Left colon (tissue), 2 donors: ENCODE results near the gene SLC39A7. TPM values are rescaled to one million over a fixed set of nuclear protein-coding genes. Genes with fewer than 3 reads are reported as not detected.

Experiments used
- ATAC-seq: fragments of 200-7000 bp; cut with Tn5 transposase; one replicate; pipeline ENCODE4 v1.9.1; 2020; ENCODE audit warnings: mild to moderate bottlenecking, moderate library complexity
- DNase-seq, 2 donors: peaks; one replicate each; pipeline ENCODE4 v3.0.0-alpha.2; 2020
- intact Hi-C, 2 donors: fragments of 100-400 bp; cut with DNase I in 1 of 2; cut with micrococcal nuclease in 1 of 2; formaldehyde crosslinking; loops; one replicate each; pipeline versions ENCODE4 v1.11.2 to v1.14.0; 2022; cut with DNase I, micrococcal nuclease
- total RNA-seq, 2 donors: library from RNA; stranded (reverse); fragmentation: NEBNext Ultra II Directional; extraction: Animal tissue kit (Norgen Biotek cat#: 25700); gene quantifications; one replicate each; pipeline ENCODE4 v1.2.1, GENCODE V29; 2021
- donor health status: DM: no; HTN: no; CAD: no.
- donor health status: DM: yes; HTN: yes; CAD: no.

The SLC39A7 gene
- total RNA-seq, 2 donors from 2014 or later = 128 to 203 TPM

DNA sequence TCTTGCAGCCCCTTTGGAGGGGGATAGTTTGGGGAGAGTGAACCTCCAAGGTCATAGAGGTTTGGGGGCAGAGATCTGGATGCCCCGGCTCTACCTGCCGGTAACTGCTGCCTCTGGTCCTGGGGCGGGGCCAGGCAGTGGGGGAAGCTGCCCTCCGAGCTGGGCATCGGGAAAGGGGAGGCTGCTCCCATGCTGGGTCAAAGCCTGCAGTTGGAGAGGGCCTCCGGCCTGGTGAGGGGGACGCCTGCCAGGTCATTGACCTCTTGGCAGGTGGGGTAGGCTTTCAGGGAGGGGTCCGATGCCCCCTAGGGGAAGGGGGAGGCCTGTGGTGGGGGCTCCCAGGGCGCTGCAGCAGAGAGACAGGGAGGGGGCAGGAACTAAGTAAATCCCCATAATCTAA, 15.5 kb upstream of the SLC39A7 start:
- intact Hi-C loops = no loop called here

DNA sequence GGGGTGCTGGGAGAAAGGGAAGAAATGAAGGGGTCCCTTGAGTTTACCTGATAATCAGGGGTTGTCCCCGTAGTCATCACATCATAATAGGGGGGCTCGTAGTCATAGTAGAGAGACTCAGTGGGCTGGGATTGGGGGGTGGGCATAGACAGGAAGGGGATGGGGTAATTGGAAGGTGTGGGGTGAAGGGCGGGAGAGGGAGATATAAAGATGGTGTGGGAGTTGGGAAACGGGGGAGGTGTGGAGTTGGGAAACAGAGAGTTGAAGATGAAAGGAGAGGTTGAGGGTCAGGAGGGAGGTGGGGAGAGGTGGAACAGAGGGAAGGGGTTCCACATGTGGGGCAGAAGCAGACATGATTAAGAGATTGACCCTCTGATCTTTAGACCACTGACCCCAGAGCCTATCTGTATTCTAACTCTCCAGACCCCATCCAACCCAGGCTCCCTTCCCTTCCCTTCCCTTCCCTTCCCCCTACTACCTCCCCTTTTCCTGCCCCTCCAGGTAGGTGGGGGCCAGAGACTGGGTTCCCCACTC, 14.9 kb upstream of the SLC39A7 start:
- ATAC-seq (no peak), DNase-seq (no peak)
- intact Hi-C loops = no loop called here

More for the DNA sequence above, 15.5 kb upstream of the SLC39A7 start:
- DNase-seq = no peak
- no peak for ATAC-seq

DNA sequence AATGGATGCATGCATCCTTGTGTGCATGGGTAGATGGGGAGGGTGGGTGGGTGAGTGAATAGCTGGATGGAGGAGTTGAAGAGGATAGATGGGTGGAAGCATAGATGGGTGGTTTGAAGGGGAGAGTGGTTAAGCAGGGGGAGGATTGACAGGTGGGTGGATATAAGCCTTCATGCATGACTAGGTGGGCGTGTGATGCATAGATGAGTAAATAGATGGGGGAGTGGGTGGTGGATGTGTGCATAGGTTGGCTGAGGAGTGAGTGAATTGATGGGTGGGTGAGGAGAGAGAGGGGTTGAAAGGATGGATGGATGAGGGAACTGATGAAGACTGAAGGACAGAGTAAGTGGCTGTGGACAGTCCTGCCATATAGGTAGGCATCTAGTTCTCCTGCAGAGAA, 12.9 kb upstream of the SLC39A7 start:
- ATAC-seq (no peak), DNase-seq (no peak)
- intact Hi-C loops = no loop called here

DNA sequence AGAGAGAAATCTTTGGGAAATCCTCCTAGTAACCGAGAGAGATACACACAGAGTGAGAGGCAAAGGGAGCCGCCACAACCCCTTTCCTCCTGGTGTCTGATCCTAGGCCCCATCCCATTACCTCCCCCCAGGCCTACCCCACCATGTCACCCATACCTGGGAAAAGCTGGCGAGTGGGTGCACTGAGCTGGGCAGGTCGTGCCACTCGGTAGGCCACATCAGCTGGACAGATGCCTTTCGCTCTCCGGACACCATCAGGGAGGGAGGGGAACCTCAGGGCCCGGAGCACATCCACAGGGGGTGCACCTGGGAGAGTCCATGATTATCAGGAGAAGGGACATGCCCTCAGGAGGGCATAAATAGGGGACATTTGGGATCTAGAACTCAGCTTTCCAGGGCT, 11.5 kb upstream of the SLC39A7 start:
- intact Hi-C loops = no loop called here
- ATAC-seq = no peak
- no peak for DNase-seq

DNA sequence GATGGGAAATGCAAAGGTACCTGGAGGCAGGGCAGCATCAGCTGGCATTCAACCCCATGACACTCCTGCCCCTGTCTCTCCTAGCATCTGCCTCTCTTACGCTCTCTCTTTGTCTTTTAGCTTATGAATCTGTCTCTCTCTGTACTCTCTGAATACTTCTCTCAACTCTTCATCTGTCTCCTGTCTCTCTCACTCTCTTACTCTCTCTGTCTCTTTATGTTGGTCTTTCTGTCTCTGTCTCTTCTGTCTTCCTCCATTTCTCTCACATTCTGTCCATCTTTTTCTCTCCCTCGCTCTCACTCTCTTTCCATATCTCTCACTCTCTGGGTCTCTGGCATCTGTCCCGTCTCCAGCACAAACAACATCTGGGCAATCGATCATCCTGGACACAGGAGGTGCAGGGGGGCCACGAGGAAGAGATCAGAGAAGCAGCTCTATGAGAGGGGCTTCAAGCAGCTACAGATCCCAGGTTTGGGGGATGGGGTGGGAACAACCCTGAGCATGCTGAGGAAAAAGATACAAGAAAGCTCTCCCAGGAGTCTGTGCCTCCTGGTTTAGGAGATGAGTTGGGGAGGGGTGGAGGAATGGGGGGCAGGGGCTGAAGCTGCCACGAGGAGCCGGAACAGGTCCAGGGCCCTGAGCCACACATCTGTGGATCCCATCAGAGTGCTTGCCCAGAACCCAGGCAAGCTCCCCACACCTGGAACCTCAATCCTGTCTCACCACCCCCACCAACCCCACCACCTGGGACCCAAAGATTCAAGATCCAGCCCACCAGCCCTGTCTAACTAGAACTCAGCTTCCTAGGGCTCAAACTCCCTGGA, 10.8 kb upstream of the SLC39A7 start:
- no peak for DNase-seq
- intact Hi-C loops = no loop called here

DNA sequence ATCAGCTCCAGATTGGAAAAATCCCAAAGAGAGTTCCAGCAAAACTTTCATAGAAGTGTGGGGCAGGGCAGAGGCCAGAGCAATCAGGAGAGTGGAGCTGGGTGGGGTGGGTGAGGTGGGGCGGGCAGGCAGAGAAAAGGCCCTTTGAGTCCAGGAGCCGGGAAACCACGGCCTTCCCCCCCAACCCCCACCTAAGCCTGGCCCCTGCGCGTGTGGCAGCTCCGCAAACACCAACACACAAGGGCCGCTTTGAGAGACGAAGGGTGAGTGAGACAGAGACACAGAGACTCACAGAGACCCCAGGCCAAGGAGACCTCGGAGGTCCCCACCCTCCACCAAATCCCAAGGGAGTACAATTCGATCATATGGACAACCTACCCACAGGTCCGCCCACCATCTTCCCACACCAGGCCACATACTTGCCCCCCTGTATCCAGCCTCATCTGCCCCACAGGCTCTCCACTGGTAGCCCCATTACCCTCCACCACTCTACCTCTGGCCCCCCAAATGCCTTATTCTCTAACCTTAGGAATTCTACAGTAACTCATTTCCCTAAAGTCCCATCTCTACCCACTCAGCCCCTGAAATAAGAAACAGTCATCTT, 10.1 kb upstream of the SLC39A7 start:
- intact Hi-C loops = no loop called here
- no peak for DNase-seq
- no peak for ATAC-seq

More for the DNA sequence above, 10.8 kb upstream of the SLC39A7 start:
- ATAC-seq = no peak

DNA sequence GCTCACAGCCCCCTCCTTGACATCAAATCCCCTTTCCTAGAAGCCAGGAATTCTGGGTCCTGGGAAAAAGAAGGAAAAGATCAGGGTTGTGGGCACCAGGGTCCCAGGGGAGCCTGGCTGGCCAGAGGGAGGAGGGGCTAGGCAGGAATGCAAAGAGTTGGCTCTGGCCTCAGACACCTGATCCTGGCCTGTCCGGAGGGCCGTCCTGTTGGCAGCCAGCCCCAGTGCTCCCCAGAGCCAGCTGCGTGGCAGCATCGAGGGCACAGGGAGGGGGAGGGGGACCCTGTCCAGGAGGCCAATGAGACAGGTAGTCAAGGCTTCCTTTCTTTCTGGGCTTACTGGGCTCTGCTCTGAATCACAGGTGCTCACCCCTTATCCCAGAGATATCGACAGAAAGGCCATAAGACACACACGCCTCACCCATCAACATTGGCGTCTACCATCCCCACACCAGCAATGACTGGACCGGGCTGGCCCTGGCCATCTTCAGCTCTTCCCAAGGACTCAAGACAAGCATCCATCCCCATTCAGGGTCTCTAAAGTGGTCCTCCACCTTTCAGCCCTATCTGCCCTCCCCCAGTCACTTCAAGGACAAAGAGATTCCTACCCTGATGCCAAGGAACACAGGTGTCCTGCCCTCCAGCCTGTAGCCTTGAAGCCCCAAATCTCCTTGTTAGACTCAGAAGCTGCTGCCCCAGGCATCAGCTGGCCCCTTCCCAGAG, 9.1 kb upstream of the SLC39A7 start:
- intact Hi-C loops = no loop called here
- ATAC-seq (no peak), DNase-seq (no peak)

DNA sequence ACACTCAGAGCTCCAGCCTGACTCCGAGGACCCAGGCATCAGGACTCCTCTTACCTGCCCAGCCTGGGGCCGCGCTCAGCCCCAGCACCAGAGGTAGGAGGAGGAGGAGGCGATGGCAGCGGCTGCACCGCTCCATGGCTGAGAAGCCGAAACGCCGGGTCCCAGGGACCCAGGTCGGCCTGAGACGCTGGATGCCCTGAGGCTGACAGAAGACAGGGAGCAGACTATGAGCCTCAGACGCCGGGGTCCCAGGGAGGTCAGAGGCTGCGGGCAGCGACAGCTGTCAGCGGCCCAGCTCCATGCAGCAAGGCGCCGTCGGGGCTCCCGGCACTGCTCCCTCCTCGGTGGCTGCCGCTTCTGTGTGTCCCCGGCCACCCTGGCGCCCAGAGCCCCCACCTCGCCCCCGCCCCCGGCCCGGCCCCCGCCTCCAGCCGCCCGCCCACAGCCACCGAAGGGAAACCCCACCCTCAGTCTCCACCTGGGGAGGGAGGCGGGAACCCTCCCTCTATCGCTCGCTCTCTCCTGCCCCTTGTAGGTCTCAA, 8.5 kb upstream of the SLC39A7 start, which contains the start of gene COL11A2:
COL11A2 (minus strand) TSS at position 363 of the 542 bp plus-strand sequence; CDS start at position 136, 227 bp downstream.
- ATAC-seq = peak; percentile 25
- peak in 1 of 2 donors; percentile 18 for DNase-seq

DNA sequence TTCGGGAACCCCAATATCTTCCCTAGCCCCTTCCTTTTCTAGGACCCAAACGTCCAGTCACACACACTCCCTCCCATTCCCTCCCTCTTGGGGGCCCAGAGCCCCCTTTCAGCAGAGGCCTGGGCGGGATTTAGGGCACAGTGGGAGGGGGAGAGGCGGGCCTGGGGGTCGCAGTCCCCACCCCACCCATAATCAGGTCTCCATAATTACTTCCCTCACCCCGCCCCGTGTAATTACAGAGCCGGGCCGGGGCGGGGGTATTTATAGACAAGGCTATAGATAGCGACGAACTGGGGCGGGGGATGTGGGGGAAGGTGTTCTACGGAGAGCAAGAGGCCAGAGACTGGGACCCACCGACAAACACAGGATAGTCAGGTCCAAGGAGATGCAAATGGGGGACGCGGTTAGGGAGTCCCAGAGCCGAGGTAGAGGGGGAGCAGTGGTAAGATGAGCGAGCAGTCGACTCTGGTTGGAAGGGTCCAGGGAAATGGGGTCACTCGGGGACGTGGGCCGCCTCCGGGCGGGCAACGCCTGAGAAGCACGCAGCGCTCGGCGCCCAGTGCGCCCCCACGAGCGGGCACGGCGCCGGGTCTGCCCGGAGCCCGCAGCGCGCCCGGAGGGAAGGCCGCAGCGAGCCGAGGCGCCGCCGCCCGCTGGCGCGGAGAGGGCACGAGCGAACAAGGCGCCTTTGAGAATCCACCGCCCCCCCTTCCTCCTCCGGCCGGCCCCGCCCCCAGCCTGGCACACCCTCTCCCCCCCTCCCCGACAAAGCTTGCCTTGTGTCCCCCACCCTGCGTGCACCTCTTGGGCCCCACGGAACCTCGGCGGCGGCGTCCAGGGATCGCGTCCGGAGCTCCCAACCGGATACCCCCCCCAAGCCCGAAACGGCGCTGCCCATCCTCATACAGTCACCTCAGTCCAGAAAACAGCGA, 7.7 kb upstream of the SLC39A7 start:
- intact Hi-C loops = no loop called here
- DNase-seq (peak in 1 of 2 donors; percentile 43), ATAC-seq (peak; percentile 42)

More for the DNA sequence above, 8.5 kb upstream of the SLC39A7 start, which contains the start of gene COL11A2:
- intact Hi-C loops = no loop called here

DNA sequence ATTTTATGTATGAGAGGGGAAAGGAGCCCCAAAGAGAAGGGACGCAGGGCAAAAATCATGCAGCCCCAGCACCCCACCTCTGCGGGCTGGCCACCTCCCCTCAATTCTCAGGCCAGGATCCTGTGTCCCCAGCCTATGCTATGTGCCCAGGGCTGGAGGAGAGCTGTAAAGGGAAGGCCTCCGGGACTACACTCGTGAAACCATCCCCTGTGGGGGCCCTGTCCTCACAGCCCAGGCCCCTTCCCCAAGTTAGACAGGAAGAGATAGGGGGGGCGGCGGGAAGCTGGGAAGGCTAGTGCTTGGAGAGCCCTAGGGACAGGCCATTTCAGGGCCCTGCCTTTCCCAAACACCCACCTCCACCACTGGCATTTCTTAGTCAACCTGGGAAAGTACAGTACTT, 7.0 kb upstream of the SLC39A7 start:
- intact Hi-C loops = no loop called here
- no peak for ATAC-seq
- DNase-seq = no peak

DNA sequence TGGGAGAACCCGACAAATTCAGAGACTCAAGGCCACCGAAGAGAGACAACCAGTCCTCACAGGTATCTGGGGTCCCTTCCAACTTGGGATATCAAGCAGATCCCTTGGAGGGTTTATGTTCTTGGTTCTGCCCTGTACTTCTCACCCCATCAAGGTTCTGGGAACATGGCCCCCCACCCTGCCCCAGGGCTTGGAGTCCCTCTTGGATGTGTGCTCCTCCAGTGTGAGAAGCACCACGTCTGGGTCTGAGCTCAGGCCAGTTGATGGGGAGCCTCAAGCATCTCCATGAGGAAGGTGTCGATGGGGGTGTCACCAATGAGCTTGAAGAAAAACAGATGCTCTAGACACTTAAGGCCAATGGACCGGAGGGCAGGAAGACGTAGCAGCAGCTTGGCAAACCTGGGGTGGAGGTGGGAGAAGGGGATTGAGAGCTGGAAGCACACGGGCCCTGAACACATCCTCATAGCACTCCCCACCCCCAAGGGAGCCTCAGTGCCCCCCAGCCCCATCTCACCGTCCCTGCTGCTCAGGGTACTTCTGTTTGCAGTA, 6.2 kb upstream of the SLC39A7 start:
- DNase-seq (no peak), ATAC-seq (no peak)
- intact Hi-C loops = no loop called here

DNA sequence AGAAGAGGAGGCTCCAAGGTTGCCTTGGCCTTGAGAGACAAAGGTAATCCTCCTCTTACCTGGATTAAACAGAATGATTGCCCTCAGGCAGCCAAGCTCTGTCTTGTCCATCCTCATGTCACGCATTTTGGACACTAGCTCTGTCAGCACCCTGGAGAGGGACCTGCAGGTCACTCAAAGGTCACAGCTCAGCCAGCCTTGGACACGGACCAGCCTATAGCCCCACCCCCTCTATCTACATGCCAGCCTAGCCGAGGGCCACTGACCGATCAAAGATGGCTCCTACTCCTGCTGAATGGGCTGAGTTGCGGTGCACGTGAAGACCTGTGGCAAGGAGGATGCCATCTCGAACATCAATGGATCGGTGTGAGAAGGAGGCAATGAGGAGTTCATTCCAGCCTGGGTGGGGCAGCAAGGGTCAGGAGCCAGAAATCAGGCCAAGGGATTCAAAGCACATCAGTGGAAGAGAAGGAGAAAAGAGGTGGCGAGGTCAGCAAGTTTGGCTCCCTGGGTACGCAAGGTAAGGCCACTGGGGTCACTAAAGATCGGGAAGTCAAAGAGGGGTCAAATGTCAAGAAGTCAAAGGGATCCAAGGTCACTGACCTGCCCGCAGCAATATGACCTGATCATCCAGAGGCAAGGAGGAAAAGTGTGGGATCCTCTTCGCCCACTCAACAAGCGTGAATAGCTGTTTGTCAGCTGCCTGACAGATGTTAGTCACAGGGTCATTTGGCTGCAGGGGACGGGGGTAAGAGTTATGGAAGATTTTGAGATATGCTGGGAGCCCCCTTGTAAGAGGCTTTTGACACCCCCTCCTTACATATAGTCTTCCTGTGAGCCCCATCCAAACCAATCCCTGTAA, 5.1 kb upstream of the SLC39A7 start:
- DNase-seq = no peak
- ATAC-seq = no peak
- intact Hi-C loops = loop anchor here in 1 of 2 donors (5.0 kb wide), 1 partner anchor 33 kb away; no protein-coding TSS in a partner anchor

DNA sequence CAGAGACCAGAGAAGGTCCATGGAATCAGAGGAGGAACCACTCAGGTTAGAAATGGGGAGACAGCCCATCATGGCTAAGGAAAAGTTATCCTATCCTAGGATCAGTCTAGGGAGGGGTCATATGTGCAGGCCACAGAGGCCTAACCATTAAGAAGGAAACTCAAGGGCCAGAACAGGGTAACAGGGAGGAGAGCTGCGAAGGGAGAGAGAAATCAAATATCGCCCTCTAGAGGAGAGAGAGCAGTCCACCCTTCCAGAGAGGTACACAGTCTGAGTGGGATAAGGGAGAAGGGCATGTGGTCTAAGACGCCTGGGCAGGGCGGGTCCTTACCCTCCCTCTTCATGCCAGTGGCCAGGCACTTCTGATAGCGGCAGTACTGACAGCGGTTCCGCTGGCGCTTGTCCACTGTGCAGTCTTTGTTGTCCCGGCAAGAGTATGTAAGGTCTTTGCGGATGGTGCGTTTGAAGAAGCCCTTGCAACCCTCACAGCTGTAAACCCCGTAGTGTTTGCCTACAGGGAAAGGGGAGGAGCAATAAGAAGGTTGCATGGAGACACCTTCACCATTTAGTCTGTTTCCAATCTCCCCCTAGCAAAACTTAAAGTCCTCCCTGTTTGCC, 3.1 kb upstream of the SLC39A7 start:
- peak; percentile 35 for ATAC-seq
- intact Hi-C loops = loop anchor here in 1 of 2 donors (5.0 kb wide), 1 partner anchor 35 kb away; no protein-coding TSS in a partner anchor

DNA sequence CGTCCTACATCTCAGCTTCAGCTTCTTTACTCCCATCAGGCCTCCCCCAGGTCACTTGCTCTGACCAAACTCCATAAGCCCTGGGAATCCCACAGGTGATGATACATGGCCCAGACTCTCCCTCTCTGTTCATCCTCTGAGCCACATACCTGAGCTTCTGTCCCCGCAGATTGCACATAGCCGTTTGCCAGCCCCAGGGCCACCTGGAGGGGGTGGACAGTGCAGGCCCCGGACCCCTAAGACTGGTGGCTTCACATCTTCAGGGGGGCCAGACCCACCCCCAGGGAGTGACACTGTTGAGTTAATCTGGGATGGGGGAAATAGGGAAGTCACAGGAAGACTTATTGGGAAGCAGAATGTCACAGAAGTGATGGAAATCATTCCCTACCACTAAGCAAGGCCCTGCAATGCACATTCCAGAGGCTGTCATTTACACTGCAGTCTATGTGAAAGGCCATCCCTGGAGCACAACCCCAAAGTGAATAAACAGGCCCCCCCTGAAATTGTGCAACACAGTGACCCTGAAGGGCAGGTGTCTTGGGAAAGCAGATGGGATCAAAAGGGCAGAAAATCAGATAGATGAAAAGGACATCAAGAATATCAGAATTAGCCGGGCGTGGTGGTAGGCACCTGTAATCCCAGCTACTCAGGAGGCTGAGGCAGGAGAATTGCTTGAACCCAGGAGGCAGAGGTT, 2.4 kb upstream of the SLC39A7 start:
- no peak for ATAC-seq
- intact Hi-C loops = loop anchor here in 1 of 2 donors (5.0 kb wide), 1 partner anchor 36 kb away; no protein-coding TSS in a partner anchor
- no peak for DNase-seq

More for the DNA sequence above, 3.1 kb upstream of the SLC39A7 start:
- DNase-seq = peak; percentile 42 to 49

DNA sequence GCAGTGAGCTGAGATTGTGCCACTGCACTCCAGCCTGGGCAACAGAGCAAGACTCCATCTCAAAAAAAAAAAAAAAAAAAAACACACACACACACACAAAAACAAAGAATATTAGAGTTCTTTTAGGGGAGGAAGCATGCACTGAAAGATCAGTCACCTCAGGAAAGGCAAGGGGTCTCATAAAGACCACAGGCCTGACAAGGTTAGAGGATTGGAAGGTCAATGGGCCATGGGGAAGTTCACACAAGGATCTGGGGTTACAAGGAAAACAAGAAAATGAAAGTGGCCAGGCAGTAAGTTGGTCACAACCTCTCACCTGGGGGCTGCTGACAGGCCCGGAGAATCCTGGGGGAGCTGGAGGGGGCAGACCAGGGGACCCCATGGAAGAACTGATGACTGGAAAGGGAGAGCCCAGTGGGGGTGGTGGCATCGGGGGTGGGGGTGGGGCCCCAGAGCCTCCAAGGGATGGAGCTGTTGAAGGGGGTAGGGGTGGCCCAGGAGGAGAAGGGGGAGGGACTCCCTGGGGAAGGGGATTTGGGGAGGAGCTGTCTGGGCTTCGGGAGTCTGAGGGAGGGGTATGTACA, 1.7 kb upstream of the SLC39A7 start:
- DNase-seq = no peak
- no peak for ATAC-seq
- intact Hi-C loops = loop anchor here in 1 of 2 donors (5.0 kb wide), 1 partner anchor 37 kb away; no protein-coding TSS in a partner anchor
